Measurements from ENCODE around the gene SLC27A4. TPM values are rescaled to one million over a fixed set of nuclear protein-coding genes. Genes with fewer than 3 reads are reported as not detected.

SLC27A4 gene
- total RNA-seq, 3 donors from 2014 or later: 36.5 to 46.8 (median 39.9) TPM

- H3K36me3 ChIP-seq (ENCODE audit: low read depth): peaks cover 16% of the 10 kb centered on the region
- no peaks in the 10 kb centered on the region for H3K4me1 ChIP-seq (ENCODE audit: low read depth)
- DNase-seq (no peak), ATAC-seq (no peak)
- H3K9me3 ChIP-seq: no peaks in the 10 kb centered on the region
- no peak overlapping the region for H3K4me3 ChIP-seq
- TF ChIP-seq CTCF (IDR thresholded peaks at IDR 0.05): no peak
- intact Hi-C loops (cut with DNase I, micrococcal nuclease): no loop called here
These were observed 44.6 kb downstream of the SLC27A4 start for GRCh38 chr9:128384801-128385495.

GRCh38 chr9:128385496-128386460 is 45.5 kb downstream of the SLC27A4 start:
- peaks cover 16% of the 10 kb centered on the region for H3K36me3 ChIP-seq (ENCODE audit: low read depth)
- H3K4me3 ChIP-seq: no peak overlapping the region
- TF ChIP-seq CTCF (IDR thresholded peaks at IDR 0.05): no peak
- intact Hi-C loops (cut with DNase I, micrococcal nuclease): no loop called here
- ATAC-seq: no peak
- H3K9me3 ChIP-seq: no peaks in the 10 kb centered on the region
- no peaks in the 10 kb centered on the region for H3K4me1 ChIP-seq (ENCODE audit: low read depth)
- DNase-seq: no peak

- no peak for DNase-seq
- Histone ChIP-seq H3K4me3 (no peak overlapping the region), H3K36me3 (ENCODE audit: low read depth) (peaks cover 16% of the 10 kb centered on the region), H3K4me1 (ENCODE audit: low read depth) (no peaks in the 10 kb centered on the region), H3K9me3 (no peaks in the 10 kb centered on the region)
- intact Hi-C loops (cut with DNase I, micrococcal nuclease): no loop called here
- TF ChIP-seq CTCF (IDR thresholded peaks at IDR 0.05): no peak
- no peak for ATAC-seq
These were observed 47.8 kb downstream of the SLC27A4 start for GRCh38 chr9:128388150-128388549.

GRCh38 chr9:128389395-128390149 is 49.2 kb downstream of the SLC27A4 start:
- Histone ChIP-seq H3K4me1 (ENCODE audit: low read depth) (no peaks in the 10 kb centered on the region), H3K36me3 (ENCODE audit: low read depth) (peaks cover 16% of the 10 kb centered on the region), H3K9me3 (no peaks in the 10 kb centered on the region), H3K4me3 (no peak overlapping the region)
- TF ChIP-seq CTCF (IDR thresholded peaks at IDR 0.05): no peak
- intact Hi-C loops (cut with DNase I, micrococcal nuclease): no loop called here
- ATAC-seq (no peak), DNase-seq (no peak)

GRCh38 chr9:128390150-128390812 is 50.0 kb downstream of the SLC27A4 start:
- H3K9me3 ChIP-seq: no peaks in the 10 kb centered on the region
- ATAC-seq (no peak), DNase-seq (no peak)
- intact Hi-C loops (cut with DNase I, micrococcal nuclease): no loop called here
- no peak for TF ChIP-seq CTCF (IDR thresholded peaks at IDR 0.05)
- peaks cover 16% of the 10 kb centered on the region for H3K36me3 ChIP-seq (ENCODE audit: low read depth)
- no peaks in the 10 kb centered on the region for H3K4me1 ChIP-seq (ENCODE audit: low read depth)
- no peak overlapping the region for H3K4me3 ChIP-seq

All from mucosa of descending colon (tissue), 3 donors.